Measurements from ENCODE around the gene SHROOM3. TPM values are rescaled to one million over a fixed set of nuclear protein-coding genes. Genes with fewer than 3 reads are reported as not detected.

The SHROOM3 gene
- total and polyA plus RNA-seq, 2 of the 13 experiments (the other 11 are each of a cell fraction or from before 2014, with no cell fraction given), result 0.01 TPM; not detected in 1

DNA sequence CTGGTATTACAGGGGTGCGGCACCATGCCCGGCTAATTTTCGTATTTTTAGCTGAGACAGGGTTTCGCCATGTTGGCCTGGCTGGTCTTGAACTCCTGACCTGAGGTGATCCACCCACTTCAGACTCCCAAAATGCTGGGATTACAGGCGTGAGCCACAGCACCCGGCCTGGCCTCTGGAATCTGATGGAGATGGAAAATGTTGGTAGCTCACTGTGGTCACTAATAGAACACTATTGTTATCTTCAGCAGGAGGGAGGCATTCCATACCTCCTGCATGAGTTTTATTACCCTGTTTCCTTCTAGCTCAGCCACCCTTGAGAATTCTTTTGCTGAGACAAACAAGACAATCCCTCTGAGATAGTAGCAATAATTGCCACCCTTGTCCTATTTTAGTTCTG lies 105.0 kb downstream of the SHROOM3 start (continued):
- TF ChIP-seq HOXA9 (CRISPR knock-in tag; IDR thresholded peaks at IDR 0.05; ENCODE audit: borderline replicate concordance) (no peak), ZNF776 (CRISPR knock-in tag; IDR thresholded peaks at IDR 0.05) (no peak), ZNF629 (CRISPR knock-in tag; conservative IDR thresholded peaks at IDR 0.05) (no peak), CHD2 (IDR thresholded peaks at IDR 0.05; ENCODE audit: low read depth, low read length) (no peak), FOXJ3 (CRISPR knock-in tag; IDR thresholded peaks at IDR 0.05; ENCODE audit: borderline replicate concordance) (no peak), ZBTB8A (CRISPR knock-in tag; IDR thresholded peaks at IDR 0.05; ENCODE audit: borderline replicate concordance, low read depth) (no peak), PHF8 (CRISPR knock-in tag; IDR thresholded peaks at IDR 0.05) (no peak), ZNF260 (CRISPR knock-in tag; IDR thresholded peaks at IDR 0.05; ENCODE audit: borderline replicate concordance, low read depth) (no peak), ELF3 (CRISPR knock-in tag; IDR thresholded peaks at IDR 0.05) (no peak), GATA4 (IDR thresholded peaks at IDR 0.05; ENCODE audit: borderline replicate concordance, low read depth) (no peak), ZBTB21 (CRISPR knock-in tag; IDR thresholded peaks at IDR 0.05) (no peak)

GRCh38 chr4:76540486-76540885 lies 105.5 kb downstream of the SHROOM3 start:
- Histone ChIP-seq H3K4me3 (replicated peaks in 1 of 3; ENCODE audit: insufficient read depth in 1 of 3, low read depth in 2 of 3, low read length in 3 of 3) (no peak overlapping the region), H3K79me2 (ENCODE audit: insufficient read depth, low read length) (no peaks in the 10 kb centered on the region), H3K36me3 (replicated peaks in 1 of 2; ENCODE audit: control insufficient read depth in 1 of 2, insufficient read depth in 2 of 2, low read length in 2 of 2) (no peaks in the 10 kb centered on the region), H4K20me1 (ENCODE audit: insufficient read depth, low read length) (no peaks in the 10 kb centered on the region), H2AFZ (ENCODE audit: low read length) (no peak overlapping the region), H3K9ac (ENCODE audit: insufficient read depth, low read depth, low read length) (no peak overlapping the region), H3K27me3 (ENCODE audit: control insufficient read depth in 1 of 2, insufficient read depth in 2 of 2, low read length in 2 of 2) (no peaks in the 10 kb centered on the region; a peak in 1 of 5 replicates), H3K9me3 (ENCODE audit: low read length) (no peaks in the 10 kb centered on the region), H3K4me1 (ENCODE audit: insufficient read depth, low read length) (no peaks in the 10 kb centered on the region), H3K4me2 (ENCODE audit: low read depth, low read length) (no peak overlapping the region), H3K27ac (ENCODE audit: extremely low read length, insufficient read depth, low read length) (no peak overlapping the region)
- no peak for FAIRE-seq
- DNase-seq (ENCODE audit: low spot score), result no peak
- in situ Hi-C loops (cut with HindIII; ENCODE audit: extremely low pct_ligation_motif_present, low pct_unique_long_range_greater_than_20kb), result no loop called here
- intact Hi-C loops (cut with micrococcal nuclease; ENCODE audit: unreplicated experiment), result no loop called here
- ChIA-PET CTCF (ENCODE audit: low intra/inter-chr PET ratio, low total read pairs) (no interaction called here), POLR2A (no interaction called here)
- ATAC-seq, result no peak
- no TSS peak for BruUV-seq (replicated peaks)
- WGBS (ENCODE audit: low lambda C conversion rate), result 87% methylated on average over 2 of the region's 2 CpGs
- TF ChIP-seq ZGPAT (CRISPR knock-in tag; IDR thresholded peaks at IDR 0.05), result no peak
- no peak for TF ChIP-seq PTBP1 (IDR thresholded peaks at IDR 0.05; ENCODE audit: low read depth, low read length, poor library complexity, severe bottlenecking)
- no peak for TF ChIP-seq PHF8 (CRISPR knock-in tag; IDR thresholded peaks at IDR 0.05)
- TF ChIP-seq, protein P1, sequence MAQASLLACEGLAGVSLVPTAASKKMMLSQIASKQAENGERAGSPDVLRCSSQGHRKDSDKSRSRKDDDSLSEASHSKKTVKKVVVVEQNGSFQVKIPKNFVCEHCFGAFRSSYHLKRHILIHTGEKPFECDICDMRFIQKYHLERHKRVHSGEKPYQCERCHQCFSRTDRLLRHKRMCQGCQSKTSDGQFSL (CRISPR knock-in tag; IDR thresholded peaks at IDR 0.05), result no peak
- no peak for TF ChIP-seq ZNF616 (CRISPR knock-in tag; IDR thresholded peaks at IDR 0.05; ENCODE audit: low read depth)
- TF ChIP-seq TBX3 (IDR thresholded peaks at IDR 0.05; ENCODE audit: borderline replicate concordance), result no peak
- TF ChIP-seq, protein P2, sequence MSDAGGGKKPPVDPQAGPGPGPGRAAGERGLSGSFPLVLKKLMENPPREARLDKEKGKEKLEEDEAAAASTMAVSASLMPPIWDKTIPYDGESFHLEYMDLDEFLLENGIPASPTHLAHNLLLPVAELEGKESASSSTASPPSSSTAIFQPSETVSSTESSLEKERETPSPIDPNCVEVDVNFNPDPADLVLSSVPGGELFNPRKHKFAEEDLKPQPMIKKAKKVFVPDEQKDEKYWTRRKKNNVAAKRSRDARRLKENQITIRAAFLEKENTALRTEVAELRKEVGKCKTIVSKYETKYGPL (CRISPR knock-in tag; IDR thresholded peaks at IDR 0.05), result no peak
- TF ChIP-seq SNAPC5 (CRISPR knock-in tag; IDR thresholded peaks at IDR 0.05; ENCODE audit: borderline replicate concordance), result no peak
- no peak for TF ChIP-seq ZSCAN29 (CRISPR knock-in tag; conservative IDR thresholded peaks at IDR 0.05)
- TF ChIP-seq ZFY (CRISPR knock-in tag; IDR thresholded peaks at IDR 0.05), result no peak
- TF ChIP-seq, protein P3, sequence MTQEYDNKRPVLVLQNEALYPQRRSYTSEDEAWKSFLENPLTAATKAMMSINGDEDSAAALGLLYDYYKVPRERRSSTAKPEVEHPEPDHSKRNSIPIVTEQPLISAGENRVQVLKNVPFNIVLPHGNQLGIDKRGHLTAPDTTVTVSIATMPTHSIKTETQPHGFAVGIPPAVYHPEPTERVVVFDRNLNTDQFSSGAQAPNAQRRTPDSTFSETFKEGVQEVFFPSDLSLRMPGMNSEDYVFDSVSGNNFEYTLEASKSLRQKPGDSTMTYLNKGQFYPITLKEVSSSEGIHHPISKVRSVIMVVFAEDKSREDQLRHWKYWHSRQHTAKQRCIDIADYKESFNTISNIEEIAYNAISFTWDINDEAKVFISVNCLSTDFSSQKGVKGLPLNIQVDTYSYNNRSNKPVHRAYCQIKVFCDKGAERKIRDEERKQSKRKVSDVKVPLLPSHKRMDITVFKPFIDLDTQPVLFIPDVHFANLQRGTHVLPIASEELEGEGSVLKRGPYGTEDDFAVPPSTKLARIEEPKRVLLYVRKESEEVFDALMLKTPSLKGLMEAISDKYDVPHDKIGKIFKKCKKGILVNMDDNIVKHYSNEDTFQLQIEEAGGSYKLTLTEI (CRISPR knock-in tag; conservative IDR thresholded peaks at IDR 0.05), result no peak
- TF ChIP-seq ELF4 (CRISPR knock-in tag; IDR thresholded peaks at IDR 0.05; ENCODE audit: borderline replicate concordance), result no peak

Data from HepG2 (cell line).